Measurements from ENCODE around the gene CREB3. TPM values are rescaled to one million over a fixed set of nuclear protein-coding genes. Genes with fewer than 3 reads are reported as not detected.
A peak's percentile ranks its signal among the peaks of the same experiment; 100 is the strongest.

The CREB3 gene
- 19.0 TPM for total RNA-seq

- peak; percentile 98 for DNase-seq
Observed at GRCh38 chr9:35732185-35732799, at the start of gene CREB3, which contains the start of gene TLN1. TSS of gene CREB3 (plus strand) at chr9:35732666. CDS start at chr9:35732773, 107 bp downstream. TSS of gene TLN1 (minus strand) at chr9:35732195. CDS start at chr9:35725694, 6,501 bp downstream.

GRCh38 chr9:35683323-35683722 lies 49.1 kb upstream of the CREB3 start:
- no peak for DNase-seq

GRCh38 chr9:35684921-35685320 lies 47.5 kb upstream of the CREB3 start:
- DNase-seq: no peak

- no peak for DNase-seq
Observed at GRCh38 chr9:35685506-35685905, 47.0 kb upstream of the CREB3 start.

- no peak for DNase-seq
Observed at GRCh38 chr9:35686222-35687203, 46.0 kb upstream of the CREB3 start.

- no peak for DNase-seq
Observed at GRCh38 chr9:35687306-35687705, 45.2 kb upstream of the CREB3 start.

GRCh38 chr9:35687972-35688557 lies 44.4 kb upstream of the CREB3 start:
- no peak for DNase-seq

- DNase-seq: no peak
Observed at GRCh38 chr9:35688558-35689541, 43.6 kb upstream of the CREB3 start.

- no peak for DNase-seq
Observed at GRCh38 chr9:35689542-35690293, 42.7 kb upstream of the CREB3 start, which contains the start of gene TPM2. TSS of gene TPM2 (minus strand) at chr9:35689925. CDS start at chr9:35689817, 108 bp downstream.

- peak; percentile 64 for DNase-seq
Observed at GRCh38 chr9:35690294-35690613, 42.2 kb upstream of the CREB3 start.

GRCh38 chr9:35690614-35691333 lies 41.7 kb upstream of the CREB3 start:
- DNase-seq: no peak

- no peak for DNase-seq
Observed at GRCh38 chr9:35691334-35691650, 41.2 kb upstream of the CREB3 start.

GRCh38 chr9:35691757-35692301 lies 40.6 kb upstream of the CREB3 start:
- DNase-seq: no peak

- no peak for DNase-seq
Observed at GRCh38 chr9:35695943-35696401, 36.5 kb upstream of the CREB3 start.

- peak; percentile 5 for DNase-seq
Observed at GRCh38 chr9:35696520-35697215, 35.8 kb upstream of the CREB3 start.

- no peak for DNase-seq
Observed at GRCh38 chr9:35697486-35697885, 35.0 kb upstream of the CREB3 start.

- no peak for DNase-seq
Observed at GRCh38 chr9:35698231-35698630, 34.2 kb upstream of the CREB3 start.

GRCh38 chr9:35700031-35700430 lies 32.4 kb upstream of the CREB3 start:
- no peak for DNase-seq

GRCh38 chr9:35700942-35701341 lies 31.5 kb upstream of the CREB3 start:
- DNase-seq: no peak

Measured in skin of body (tissue), 2 donors.